ENCODE results near the gene REXO4.
"Not testable (repeated sequence)": the region's sequence is repeated elsewhere in the genome, so short reads cannot be mapped to it uniquely, and the experiment has no call there.

REXO4 gene, protein sequence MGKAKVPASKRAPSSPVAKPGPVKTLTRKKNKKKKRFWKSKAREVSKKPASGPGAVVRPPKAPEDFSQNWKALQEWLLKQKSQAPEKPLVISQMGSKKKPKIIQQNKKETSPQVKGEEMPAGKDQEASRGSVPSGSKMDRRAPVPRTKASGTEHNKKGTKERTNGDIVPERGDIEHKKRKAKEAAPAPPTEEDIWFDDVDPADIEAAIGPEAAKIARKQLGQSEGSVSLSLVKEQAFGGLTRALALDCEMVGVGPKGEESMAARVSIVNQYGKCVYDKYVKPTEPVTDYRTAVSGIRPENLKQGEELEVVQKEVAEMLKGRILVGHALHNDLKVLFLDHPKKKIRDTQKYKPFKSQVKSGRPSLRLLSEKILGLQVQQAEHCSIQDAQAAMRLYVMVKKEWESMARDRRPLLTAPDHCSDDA

DNA sequence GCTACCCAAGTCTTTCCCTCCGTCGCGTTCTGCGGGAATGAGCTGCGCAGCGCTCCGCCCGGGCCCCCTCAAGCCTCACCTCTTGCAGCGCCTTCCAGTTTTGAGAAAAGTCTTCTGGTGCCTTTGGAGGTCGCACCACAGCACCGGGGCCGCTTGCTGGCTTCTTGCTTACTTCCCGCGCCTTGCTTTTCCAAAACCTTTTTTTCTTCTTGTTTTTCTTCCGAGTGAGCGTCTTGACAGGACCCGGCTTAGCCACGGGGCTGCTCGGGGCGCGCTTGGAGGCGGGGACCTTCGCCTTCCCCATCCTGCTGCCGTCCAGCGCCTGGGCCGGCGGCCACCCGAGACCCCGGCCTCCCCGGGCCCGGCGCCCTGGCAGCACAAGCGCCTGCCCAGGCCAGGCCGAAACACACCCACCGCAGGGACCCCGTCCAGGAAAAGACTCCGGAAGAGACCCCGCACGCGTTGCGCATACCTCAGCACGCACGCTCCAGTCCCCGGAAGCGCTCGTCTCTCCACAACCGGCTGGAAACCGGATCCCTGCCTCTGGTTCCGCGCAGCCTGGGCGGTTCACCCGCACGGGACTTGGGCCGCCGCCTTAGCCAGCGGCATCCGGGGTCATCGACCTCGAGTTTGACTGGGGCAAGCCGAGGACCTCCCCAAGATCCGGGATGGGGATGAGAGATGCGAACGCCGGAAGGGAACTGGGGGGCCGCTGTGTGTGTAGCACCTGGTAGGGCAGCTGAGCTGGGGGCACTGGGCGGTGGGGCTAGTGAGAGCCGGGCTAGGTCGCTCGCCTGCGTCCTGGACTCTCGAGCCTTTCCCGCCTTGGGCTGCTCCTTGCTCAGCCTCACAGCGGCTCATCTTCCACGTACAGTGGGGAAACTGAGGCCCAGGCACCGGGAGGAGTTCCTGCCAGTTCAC is at the start of gene REXO4:
TSS of gene REXO4 (minus strand) at position 470 of the 921 bp plus-strand sequence. CDS start at position 304, 166 bp downstream.
- no peak for DNase-seq

DNA sequence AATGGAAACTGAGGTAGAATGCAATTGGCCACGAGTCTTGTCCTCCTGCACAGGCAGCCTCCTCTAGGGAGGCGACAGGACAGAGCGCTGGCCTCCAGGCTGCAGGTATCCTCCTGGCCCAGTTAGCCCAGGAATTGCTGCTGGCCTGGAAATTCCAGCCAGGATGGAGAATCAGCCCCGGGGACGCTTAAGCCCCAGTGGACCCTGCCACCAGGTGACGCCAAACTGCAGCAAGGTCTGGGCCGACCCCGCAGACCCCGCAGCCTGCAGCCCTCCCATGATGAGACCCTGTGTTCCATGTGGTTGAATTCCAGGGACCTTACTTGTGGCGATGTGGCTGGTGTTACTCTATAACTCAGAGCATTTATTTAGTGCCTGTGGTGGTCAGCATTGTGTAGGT is 49.3 kb upstream of the REXO4 start:
- DNase-seq: no peak

DNA sequence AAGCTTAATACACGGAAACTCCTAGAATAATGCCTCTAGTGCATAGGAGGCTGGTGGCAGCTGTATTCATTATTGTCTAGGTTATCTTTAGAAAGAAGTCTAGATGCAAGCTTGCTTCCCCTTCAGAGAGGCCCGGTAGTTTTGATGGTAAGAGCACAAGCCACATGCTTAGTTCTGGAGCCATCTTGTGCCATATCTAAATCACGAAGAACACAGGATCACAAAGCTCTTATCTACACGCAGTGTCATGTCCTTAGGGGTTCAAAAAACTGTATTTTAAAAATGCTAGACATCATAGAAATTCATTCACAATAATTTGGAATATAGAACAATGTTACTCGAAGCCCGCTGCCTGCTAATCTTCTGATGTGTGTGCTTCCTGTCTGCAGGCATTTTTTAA is 48.2 kb upstream of the REXO4 start:
- no peak for DNase-seq

DNA sequence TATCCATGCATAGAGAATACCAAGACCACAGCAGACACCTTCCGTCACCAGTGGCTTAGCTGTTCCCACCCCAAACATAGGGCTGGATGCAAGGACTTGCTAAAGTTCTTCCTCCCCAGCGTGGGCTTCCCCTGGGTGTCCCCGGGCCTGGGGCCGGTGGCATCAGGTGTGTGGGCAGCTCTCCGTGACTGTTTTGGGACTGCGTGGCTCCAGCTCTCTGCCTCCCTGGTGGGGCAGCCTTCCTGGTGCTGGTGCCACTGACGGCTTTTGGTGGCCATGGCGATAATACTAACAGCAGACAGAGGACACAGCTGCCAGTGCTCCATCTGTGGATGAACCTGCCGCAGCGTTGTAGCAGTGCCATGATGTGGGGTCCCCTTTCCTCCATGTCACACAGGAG is 46.8 kb upstream of the REXO4 start:
- no peak for DNase-seq

DNA sequence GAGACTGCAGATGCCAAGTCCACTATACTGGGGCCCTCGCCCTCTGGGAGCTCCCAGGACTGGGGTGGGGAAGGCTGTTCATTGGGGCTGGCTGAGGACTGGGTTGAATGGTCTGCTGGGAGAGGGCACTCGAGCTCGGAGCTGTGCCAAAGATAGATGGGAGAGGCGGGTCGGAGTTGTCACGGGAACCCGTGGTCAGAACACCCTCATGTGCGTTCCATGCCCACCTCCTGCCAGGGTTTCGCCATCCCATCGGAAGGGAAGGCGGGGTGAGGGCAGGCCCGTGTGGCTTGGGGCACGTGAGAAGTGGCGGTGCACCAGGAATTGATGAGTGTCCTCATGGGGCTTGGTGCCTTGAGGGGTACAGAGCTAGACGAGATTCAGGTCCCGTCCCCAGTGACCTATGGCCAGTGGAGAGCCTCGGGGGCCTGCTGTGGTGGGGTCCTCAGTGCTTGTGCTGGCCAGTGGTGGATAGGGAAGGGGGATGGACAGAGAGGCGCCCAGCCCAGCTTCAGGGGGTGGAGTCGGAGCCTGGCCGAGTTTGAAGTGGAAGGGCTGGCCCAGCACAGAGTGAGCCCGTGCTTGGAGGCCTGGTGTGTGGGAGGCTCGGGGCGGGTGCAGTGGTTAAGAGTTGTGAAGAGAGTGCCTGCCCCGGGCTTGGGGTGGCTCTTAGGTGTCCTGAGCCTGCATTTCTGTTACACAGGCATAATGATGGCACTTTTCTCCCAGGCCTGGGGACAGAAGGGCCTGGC is 46.2 kb upstream of the REXO4 start:
- no peak for DNase-seq

DNA sequence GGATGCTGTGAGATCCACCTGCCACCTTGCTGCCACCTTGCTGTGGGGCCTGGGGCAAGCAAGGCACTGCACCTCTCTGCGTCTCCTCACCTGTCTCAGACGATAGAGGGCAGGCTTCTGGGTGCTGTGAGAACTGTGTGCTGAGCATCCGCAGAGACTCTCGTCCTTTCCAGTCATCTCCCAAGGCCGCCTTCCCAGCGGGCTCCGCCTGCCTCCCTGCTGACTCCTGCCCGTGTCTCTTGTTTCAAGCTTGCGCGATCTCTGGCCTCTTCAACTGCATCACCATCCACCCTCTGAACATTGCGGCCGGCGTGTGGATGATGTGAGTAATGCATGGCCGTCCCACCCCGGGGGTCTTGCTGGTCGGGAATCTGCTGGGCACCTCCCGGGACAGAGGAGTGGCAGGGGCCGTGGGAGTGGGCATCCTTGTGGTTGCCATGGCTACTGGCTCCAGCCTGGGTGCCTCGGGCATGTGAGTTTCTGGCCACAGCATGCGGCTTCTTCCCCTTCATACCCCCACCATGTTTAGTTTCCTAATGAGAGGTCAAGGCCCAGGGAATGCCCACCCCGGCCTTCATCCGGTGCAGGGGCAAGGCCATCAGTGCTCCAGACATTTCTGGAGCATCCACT is 45.5 kb upstream of the REXO4 start:
- no peak for DNase-seq

DNA sequence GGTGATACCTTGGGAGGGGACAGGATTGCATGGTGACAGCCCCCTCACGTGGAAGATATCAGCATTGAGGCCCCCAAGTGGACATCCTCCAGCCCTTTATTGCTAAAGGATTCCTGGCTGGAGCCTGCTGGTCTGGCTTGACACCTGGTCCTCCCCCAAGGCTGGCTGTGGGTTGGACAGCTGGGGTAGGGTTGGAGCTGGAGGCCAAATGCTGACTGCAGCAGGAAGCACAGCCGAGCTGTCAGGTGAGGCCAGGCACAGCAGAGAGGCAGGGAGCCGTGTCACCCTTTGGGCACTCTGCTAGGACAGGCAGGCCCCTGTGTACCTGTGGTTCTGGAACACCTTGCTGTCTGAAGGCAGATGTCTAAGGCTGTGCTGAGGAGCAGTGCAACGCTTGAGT is 44.2 kb upstream of the REXO4 start:
- DNase-seq: no peak

DNA sequence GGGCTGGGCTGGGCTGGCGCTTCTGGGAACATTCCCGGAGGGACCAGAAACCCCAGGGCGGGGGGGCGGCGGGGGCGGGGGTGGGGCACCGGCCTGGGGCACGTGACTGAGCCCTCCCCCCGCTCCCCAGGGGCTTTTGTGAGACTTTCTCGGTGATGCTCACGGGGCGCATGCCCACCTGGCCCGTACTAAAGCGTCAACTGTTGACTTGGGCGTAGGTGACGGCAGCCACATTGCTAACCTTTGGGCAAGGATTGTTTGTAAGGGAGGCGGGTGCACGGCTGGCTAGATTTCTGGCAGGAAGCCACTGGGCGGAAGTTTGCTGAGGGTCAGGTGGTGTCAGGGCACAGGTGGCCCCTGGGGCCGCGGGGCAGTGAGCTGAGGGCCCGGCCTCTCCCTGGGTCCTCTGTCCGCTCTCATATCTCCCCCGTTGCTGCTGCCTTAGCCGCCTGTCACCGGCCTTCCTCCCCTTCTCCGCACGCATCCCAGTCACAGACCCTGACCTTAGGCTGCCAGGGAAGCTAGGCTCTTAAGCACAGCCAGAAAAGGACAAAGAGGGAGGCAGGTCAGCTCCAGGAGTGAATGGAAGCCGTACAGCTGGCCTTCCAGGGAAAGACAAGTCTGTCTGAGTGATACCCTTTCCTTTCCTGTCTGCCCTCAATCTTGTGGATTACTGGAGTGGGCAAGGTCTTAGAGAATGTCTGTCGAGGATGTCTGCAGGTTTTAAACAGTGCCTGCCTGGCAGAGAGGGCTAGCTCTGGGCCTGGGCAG is 42.8 kb upstream of the REXO4 start:
- DNase-seq: no peak

DNA sequence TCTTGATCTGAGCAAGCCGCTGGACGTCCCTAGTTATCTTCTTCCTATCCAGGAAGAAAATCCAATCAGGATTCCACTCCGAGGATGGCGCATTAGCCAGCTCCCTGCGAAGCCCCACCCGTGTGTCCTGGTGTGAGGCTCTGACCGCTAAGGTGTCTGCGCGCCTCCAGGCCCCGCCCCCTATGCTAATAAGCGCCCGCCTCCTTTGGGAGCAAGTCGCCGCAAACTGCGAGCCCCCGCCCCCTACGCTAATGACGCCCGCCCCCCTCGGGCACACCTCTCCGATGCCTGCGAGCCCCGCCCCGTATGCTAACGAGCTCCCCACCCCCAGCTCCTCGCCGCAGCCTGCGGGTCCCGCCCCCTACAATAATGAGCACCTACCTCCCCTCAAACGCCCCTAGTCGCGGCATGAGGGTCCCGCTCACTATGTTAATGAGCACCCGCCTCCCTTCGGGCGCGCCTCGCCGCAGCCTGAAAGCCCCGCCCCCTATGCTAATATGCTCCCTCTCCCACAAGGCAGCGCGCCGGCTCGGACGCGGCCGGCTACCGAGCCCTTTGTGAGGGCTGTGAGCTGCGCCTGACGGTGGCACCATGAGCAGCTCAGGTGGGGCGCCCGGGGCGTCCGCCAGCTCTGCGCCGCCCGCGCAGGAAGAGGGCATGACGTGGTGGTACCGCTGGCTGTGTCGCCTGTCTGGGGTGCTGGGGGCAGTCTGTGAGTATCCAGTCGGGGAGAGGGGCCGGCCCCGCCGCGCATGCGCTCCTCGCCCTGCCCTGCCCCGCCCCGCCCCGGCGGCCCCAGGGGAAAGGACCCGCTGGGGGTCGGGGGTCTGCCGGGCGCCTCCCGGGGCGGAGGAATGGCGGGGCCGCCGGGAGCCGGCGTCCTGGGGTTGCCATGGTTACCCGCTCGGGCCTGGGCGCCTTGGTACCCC is 41.9 kb upstream of the REXO4 start, which contains the start of gene CACFD1:
TSS of gene CACFD1 (plus strand) at position 503 of the 929 bp plus-strand sequence. CDS start at position 592, 89 bp downstream.
- DNase-seq: peak; percentile 77

DNA sequence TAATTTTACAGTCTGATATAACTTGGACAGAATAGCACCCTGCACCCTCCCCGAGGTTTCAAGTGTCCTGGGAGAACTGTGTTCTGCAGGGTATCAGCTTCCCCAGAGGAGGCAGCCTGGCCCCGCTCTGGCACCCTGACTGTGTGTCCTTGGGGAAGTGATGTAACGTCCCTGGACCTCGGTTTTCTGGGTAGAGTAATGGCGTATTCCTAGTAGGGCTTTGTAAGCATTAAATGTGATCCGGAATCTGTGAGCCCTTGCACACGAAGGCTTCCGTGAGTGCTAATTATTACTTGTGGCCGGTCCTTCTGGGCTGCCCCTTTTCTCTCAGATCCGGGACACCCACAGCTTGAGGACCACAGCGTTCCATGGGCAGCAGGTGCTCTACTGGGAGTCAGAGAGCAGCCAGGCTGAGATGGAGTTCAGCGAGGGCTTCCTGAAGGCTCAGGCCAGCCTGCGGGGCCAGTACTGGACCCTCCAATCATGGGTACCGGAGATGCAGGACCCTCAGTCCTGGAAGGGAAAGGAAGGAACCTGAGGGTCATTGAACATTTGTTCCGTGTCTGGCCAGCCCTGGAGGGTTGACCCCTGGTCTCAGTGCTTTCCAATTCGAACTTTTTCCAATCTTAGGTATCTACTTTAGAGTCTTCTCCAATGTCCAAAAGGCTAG is 41.0 kb upstream of the REXO4 start:
- no peak for DNase-seq

DNA sequence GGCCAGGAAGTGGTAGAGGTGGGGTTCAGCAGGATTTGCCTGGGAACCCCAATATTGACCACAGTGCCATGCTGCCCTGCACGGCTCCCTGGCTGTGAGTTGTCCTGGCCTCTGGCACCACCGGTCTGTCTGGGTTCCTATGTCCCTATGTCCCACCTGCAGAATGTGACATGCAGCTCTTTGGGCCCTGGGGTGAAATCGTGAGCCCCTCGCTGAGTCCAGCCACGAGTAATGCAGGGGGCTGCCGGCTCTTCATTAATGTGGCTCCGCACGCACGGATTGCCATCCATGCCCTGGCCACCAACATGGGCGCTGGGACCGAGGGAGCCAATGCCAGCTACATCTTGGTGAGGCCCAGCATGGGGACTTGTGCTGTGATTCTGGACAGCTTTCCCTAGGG is 39.9 kb upstream of the REXO4 start:
- DNase-seq: no peak

DNA sequence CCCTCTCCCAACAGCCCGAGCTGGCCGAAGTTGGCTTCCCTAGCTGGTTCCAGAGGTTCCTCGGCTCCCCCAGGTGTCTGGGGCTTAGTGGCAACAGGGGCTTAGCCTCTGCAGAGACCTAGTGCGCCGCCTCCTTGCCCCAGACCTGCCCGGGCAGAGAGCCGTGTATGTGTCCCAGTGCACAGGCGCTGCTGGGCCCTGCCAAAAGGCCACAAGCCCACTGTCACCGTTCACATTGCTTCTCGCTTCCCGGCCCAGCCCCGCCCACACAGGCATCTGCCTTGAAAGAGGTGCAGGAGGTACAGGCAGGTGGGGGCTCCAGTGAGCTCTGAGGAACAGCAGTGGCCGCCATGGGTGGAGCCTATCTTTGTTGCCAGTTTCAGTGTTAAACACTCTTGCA is 39.4 kb upstream of the REXO4 start:
- DNase-seq: no peak

DNA sequence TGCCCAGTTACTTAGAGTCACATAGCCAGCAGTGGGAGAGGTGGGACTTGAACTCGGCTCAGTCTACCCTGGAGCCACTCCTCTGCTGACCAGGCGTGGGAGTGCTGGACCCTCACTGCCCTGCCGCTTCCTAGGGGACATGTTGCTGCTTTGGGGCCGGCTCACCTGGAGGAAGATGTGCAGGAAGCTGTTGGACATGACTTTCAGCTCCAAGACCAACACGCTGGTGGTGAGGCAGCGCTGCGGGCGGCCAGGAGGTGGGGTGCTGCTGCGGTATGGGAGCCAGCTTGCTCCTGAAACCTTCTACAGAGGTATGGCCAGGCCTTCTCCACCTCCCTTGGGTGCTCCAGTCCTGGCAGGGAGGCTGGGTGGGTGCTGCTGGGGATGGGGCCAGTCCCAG is 38.6 kb upstream of the REXO4 start:
- DNase-seq: no peak

DNA sequence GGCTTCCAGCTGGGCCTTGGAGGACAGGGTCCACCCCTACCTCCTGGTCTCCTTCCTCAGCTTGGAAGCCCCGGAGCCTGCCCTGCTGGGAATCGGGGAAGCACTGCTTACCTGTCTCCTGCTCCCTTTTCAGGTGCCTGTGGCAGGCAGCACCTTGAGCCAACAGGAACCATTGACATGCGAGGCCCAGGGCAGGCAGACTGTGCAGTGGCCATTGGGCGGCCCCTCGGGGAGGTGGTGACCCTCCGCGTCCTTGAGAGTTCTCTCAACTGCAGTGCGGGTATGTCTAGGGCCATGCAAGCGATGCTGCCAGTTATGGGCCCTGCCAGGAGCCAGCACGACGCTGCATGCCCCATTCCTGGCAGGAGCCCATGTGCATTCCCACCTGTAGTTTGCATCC is 38.1 kb upstream of the REXO4 start:
- DNase-seq: no peak

DNA sequence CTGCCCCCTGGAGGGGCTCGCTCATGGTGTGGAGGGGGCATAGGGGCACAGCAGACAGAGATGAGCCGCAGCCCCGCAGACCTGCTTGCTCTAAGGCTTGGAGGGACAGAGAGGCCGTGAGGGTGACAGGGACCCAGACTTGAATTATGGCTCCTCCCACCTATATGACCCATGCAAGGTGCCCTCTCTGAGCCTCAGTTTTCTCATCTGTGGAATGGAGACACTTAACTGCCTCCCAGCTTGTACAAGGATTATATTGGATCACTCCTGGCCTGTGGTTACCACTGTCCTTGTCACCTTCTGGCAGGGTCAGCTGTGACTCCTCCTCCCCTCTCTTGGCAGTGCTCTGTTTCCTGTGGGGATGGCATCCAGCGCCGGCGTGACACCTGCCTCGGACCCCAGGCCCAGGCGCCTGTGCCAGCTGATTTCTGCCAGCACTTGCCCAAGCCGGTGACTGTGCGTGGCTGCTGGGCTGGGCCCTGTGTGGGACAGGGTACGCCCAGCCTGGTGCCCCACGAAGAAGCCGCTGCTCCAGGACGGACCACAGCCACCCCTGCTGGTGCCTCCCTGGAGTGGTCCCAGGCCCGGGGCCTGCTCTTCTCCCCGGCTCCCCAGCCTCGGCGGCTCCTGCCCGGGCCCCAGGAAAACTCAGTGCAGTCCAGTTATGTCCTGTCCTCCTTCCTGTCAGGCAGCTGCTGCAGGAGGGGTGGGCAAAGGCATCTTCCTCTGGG is 37.3 kb upstream of the REXO4 start:
- DNase-seq: no peak

DNA sequence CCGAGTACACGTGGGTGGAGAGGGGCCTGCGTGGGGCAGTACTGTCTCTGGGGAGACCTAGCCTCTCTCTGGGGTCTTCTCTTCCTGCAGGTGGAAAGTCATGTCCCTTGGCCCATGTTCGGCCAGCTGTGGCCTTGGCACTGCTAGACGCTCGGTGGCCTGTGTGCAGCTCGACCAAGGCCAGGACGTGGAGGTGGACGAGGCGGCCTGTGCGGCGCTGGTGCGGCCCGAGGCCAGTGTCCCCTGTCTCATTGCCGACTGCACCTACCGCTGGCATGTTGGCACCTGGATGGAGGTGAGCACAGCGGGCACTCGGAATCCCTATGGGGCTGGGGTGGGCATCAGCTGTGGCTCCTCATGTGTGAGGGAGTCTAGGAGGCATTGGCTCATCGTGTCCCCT is 36.5 kb upstream of the REXO4 start:
- no peak for DNase-seq

DNA sequence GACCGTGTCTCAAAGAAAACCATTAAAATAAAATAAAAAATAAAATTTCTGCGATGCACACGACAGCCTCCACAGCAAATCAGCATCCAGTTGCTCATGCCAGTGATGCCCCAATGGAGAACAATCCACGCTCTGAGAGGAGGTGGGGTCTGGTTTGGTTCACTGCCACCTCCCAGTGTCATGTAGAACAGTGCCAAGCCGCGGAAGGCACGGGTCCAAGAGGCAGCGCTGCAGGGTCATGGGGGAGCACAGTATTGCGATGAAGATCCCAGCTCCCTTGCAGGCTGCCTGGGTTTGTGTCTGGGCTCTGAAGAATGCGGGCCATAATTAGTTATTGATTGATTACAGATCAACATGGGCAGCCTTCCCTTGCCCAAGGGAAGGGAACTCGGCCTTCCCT is 35.8 kb upstream of the REXO4 start:
- no peak for DNase-seq

DNA sequence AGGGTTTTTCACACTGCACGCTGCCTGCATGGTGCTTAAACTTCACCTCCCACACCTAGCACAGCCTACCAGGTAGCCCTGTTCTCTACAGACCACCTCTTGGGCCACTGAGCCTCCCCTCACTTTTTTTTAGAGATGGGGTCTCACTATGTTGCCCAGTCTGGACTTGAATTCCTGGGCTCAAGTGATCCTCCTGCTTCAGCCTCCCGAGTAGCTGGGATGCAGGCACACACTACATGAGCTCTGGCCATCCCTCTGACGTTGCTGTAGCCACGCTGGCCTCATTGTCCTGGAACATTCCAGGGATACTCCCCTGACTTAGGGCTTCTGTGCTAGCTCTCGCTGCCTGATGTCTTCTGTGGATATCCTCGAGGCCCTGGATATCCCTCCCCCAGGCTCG is 34.8 kb upstream of the REXO4 start:
- no peak for DNase-seq

DNA sequence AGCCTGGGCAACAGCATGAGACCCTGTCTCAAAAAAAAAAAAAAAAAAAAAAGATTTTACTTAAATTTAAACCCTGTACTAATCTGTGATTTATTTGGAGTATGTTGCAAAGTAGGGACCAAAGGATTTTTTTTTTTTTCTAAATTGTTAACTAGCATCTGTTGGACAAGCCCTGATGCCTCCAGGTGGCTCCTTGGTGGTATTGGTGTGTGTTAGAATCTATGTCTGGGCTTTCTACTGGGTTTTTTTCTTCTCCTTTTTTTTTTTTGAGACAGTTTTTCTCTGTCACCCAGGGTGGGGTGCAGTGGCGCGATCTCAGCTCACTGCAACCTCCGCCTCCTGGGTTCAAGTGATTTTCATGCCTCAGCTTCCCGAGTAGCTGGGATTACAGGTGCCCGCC is 34.1 kb upstream of the REXO4 start:
- DNase-seq: not testable (repeated sequence)

Measured in cortex of kidney (tissue), 1 donor.